ENCODE data around the gene DGKH. TPM values are rescaled to one million over a fixed set of nuclear protein-coding genes. Genes with fewer than 3 reads are reported as not detected.

The DGKH gene
- total and polyA plus RNA-seq, 9 of the 15 experiments (the other 6 are each of a cell fraction or from before 2014, with no cell fraction given) = 0.38 to 4.4 (median 3.1) TPM

- ATAC-seq = no peak
- DNase-seq (ENCODE audit: extremely low read depth in 1 of 4, low spot score in 3 of 4) = no peak
- Histone ChIP-seq H3K36me3 (ENCODE audit: control insufficient read depth, insufficient read depth, low read length) (no peaks in the 10 kb centered on the region), H3K9ac (ENCODE audit: insufficient read depth in 1 of 2, low read depth in 2 of 2, low read length in 2 of 2) (no peak overlapping the region), H3K4me2 (ENCODE audit: insufficient read depth, low read length) (no peak overlapping the region), H3K4me3 (no peak overlapping the region), H3K27ac (ENCODE audit: extremely low read depth, low read depth, low read length) (no peak overlapping the region), H2AFZ (ENCODE audit: low read depth, low read length) (no peak overlapping the region), H3K79me2 (ENCODE audit: control insufficient read depth, insufficient read depth, low read length) (no peaks in the 10 kb centered on the region), H3K9me3 (replicated peaks; ENCODE audit: control insufficient read depth, insufficient read depth, low read depth, low read length) (no peaks in the 10 kb centered on the region), H3K9me1 (ENCODE audit: control insufficient read depth, insufficient read depth, low read length) (no peaks in the 10 kb centered on the region), H4K20me1 (replicated peaks; ENCODE audit: control insufficient read depth, insufficient read depth, low read length) (no peaks in the 10 kb centered on the region), H3K4me1 (replicated peaks in 1 of 2; ENCODE audit: control insufficient read depth in 2 of 2, insufficient read depth in 2 of 2, low read length in 2 of 2) (no peaks in the 10 kb centered on the region), H3K27me3 (ENCODE audit: control insufficient read depth in 2 of 2, insufficient read depth in 2 of 2, low read length in 2 of 2) (no peaks in the 10 kb centered on the region)
- in situ Hi-C loops (cut with MboI) (no loop called here), intact Hi-C loops (cut with micrococcal nuclease) (no loop called here)
- BruUV-seq (replicated peaks) = no TSS peak
- FAIRE-seq = no peak
- no peak for TF ChIP-seq ELF4 (CRISPR knock-in tag; IDR thresholded peaks at IDR 0.05)
- TF ChIP-seq ZNF589 (CRISPR knock-in tag; IDR thresholded peaks at IDR 0.05; ENCODE audit: low read depth) = no peak
- TF ChIP-seq ZBTB7A (IDR thresholded peaks at IDR 0.05; ENCODE audit: borderline replicate concordance, control insufficient read depth, low read depth, low read length) = no peak
- TF ChIP-seq MEIS2 (IDR thresholded peaks at IDR 0.05; ENCODE audit: partially characterized antibody) = no peak
- TF ChIP-seq HMGN3 (IDR thresholded peaks at IDR 0.05; ENCODE audit: borderline replicate concordance, extremely low read depth, insufficient read length, low read depth, low read length) = no peak
- no peak for TF ChIP-seq TRIM24 (IDR thresholded peaks at IDR 0.05)
- no peak for TF ChIP-seq CCAR2 (IDR thresholded peaks at IDR 0.05; ENCODE audit: low read depth, low read length)
- no peak for TF ChIP-seq MAZ (CRISPR knock-in tag; conservative IDR thresholded peaks at IDR 0.05 in 1 of 2, IDR thresholded peaks at IDR 0.05 in 1 of 2)
- no peak for TF ChIP-seq DPF2 (IDR thresholded peaks at IDR 0.05)
- TF ChIP-seq PPARD (CRISPR knock-in tag; IDR thresholded peaks at IDR 0.05) = no peak
- TF ChIP-seq, protein P1, sequence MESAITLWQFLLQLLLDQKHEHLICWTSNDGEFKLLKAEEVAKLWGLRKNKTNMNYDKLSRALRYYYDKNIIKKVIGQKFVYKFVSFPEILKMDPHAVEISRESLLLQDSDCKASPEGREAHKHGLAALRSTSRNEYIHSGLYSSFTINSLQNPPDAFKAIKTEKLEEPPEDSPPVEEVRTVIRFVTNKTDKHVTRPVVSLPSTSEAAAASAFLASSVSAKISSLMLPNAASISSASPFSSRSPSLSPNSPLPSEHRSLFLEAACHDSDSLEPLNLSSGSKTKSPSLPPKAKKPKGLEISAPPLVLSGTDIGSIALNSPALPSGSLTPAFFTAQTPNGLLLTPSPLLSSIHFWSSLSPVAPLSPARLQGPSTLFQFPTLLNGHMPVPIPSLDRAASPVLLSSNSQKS (CRISPR knock-in tag; IDR thresholded peaks at IDR 0.05) = no peak
- TF ChIP-seq BACH1 (tag; IDR thresholded peaks at IDR 0.05) = no peak
- no peak for TF ChIP-seq HIVEP1 (CRISPR knock-in tag; IDR thresholded peaks at IDR 0.05)
- TF ChIP-seq MAFK (IDR thresholded peaks at IDR 0.05; ENCODE audit: low read length) = no peak
- TF ChIP-seq POLR2B (IDR thresholded peaks at IDR 0.05; ENCODE audit: low read depth, partially characterized antibody) = no peak
- TF ChIP-seq, protein P2, sequence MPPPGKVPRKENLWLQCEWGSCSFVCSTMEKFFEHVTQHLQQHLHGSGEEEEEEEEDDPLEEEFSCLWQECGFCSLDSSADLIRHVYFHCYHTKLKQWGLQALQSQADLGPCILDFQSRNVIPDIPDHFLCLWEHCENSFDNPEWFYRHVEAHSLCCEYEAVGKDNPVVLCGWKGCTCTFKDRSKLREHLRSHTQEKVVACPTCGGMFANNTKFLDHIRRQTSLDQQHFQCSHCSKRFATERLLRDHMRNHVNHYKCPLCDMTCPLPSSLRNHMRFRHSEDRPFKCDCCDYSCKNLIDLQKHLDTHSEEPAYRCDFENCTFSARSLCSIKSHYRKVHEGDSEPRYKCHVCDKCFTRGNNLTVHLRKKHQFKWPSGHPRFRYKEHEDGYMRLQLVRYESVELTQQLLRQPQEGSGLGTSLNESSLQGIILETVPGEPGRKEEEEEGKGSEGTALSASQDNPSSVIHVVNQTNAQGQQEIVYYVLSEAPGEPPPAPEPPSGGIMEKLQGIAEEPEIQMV (tag; conservative IDR thresholded peaks at IDR 0.05; ENCODE audit: low read depth) = no peak
- TF ChIP-seq ZNF146 (CRISPR knock-in tag; IDR thresholded peaks at IDR 0.05; ENCODE audit: unreplicated experiment) = no peak
- no peak for TF ChIP-seq ZNF174 (CRISPR knock-in tag; IDR thresholded peaks at IDR 0.05)
- TF ChIP-seq FOS (IDR thresholded peaks at IDR 0.05; ENCODE audit: extremely low read depth, insufficient read length) = no peak
- no peak for TF ChIP-seq NFRKB (IDR thresholded peaks at IDR 0.05; ENCODE audit: low read depth)
- POLR2A ChIA-PET = no interaction called here
- CTCF ChIA-PET (ENCODE audit: low intra/inter-chr PET ratio) = no interaction called here
- 50% methylated on average over 1 of the region's 1 CpG for WGBS (ENCODE audit: insufficient coverage, low coverage, missing lambda C conversion rate)
Observed at GRCh38 chr13:42084722-42085121, 36.3 kb downstream of the DGKH start.

All from K562 (cell line).